A673 (cell line): ENCODE results near the gene KRTAP4-5. TPM values are rescaled to one million over a fixed set of nuclear protein-coding genes. Genes with fewer than 3 reads are reported as not detected.
"Not testable (repeated sequence)": the region's sequence is repeated elsewhere in the genome, so short reads cannot be mapped to it uniquely, and the experiment has no call there.

Experiments
- BruUV-seq: library from RNA; stranded (reverse); fragments of 400-500 nt; replicated peaks from 2 replicates; lab custom pipeline; 2021; lab: Mats Ljungman, UMichigan
- CTCF ChIA-PET: fragments of 300-600 bp; sonication (Branson Sonifier 250); formaldehyde crosslinking; loops from one replicate; lab custom pipeline; 2022; ENCODE audit warnings: antibody characterized with exemption; lab: Charles Lee
- POLR2A ChIA-PET: fragments of 300-600 bp; sonication (Branson Sonifier 250); formaldehyde crosslinking; loops from one replicate; lab custom pipeline; 2022; ENCODE audit warnings: antibody characterized with exemption; ENCODE audit not compliant: low non-redundant PET; lab: Charles Lee
- DNase-seq: peaks from one replicate; pipeline ENCODE4 v3.0.0-alpha.2; 2015; ENCODE audit warnings: low spot score
- H3K27ac ChIP-seq: fragments of 200-600 bp; sonication (generic); 2 replicates; pipeline ENCODE4 v1.5.1; 2016; ENCODE audit warnings: mixed run types, low read depth, mild to moderate bottlenecking, mixed read lengths, antibody characterized with exemption, low read length; ENCODE audit not compliant: poor library complexity, severe bottlenecking
- H3K27me3 ChIP-seq: fragments of 200-600 bp; sonication (generic); replicated peaks from 2 replicates; pipeline ENCODE4 v1.6.1; 2017; ENCODE audit warnings: mixed run types, low read depth, mild to moderate bottlenecking, mixed read lengths, antibody characterized with exemption, low read length; ENCODE audit not compliant: insufficient read depth, poor library complexity
- H3K36me3 ChIP-seq: fragments of 200-600 bp; sonication (generic); 2 replicates; pipeline ENCODE4 v1.6.1; 2016; ENCODE audit warnings: mixed run types, mild to moderate bottlenecking, mixed read lengths, antibody characterized with exemption, low read length; ENCODE audit not compliant: insufficient read depth, poor library complexity, severe bottlenecking
- H3K4me1 ChIP-seq: fragments of 200-600 bp; sonication (generic); 2 replicates; pipeline ENCODE4 v1.6.1; 2017; ENCODE audit warnings: mixed run types, mild to moderate bottlenecking, mixed read lengths, antibody characterized with exemption, low read length; ENCODE audit not compliant: insufficient read depth, poor library complexity, severe bottlenecking
- H3K4me3 ChIP-seq: fragments of 200-600 bp; sonication (generic); 2 replicates; pipeline ENCODE4 v1.5.1; 2016; ENCODE audit warnings: low read depth, mixed run types, mild to moderate bottlenecking, mixed read lengths, low read length; ENCODE audit not compliant: poor library complexity, severe bottlenecking
- H3K9me3 ChIP-seq: fragments of 200-600 bp; sonication (generic); 2 replicates; pipeline ENCODE4 v1.6.1; 2016; ENCODE audit warnings: mixed run types, low read depth, mild to moderate bottlenecking, mixed read lengths, antibody characterized with exemption, low read length; ENCODE audit not compliant: poor library complexity, severe bottlenecking
- CTCF ChIP-seq: fragments of 300-800, 200-600 bp; sonication (generic); conservative IDR thresholded peaks from 2 replicates; pipeline ENCODE4 v1.5.1; 2017; ENCODE audit warnings: low read depth, mild to moderate bottlenecking, antibody characterized with exemption, low read length, moderate library complexity, mixed read lengths
- EZH2 ChIP-seq: fragments of 200-600 bp; sonication (generic); IDR thresholded peaks from 2 replicates; pipeline ENCODE4 v1.6.1; 2017; ENCODE audit warnings: borderline replicate concordance, low read depth, mild to moderate bottlenecking, mixed read lengths, antibody characterized with exemption, low read length; ENCODE audit not compliant: poor library complexity, severe bottlenecking
- intact Hi-C: fragments of 100-400 bp; cut with micrococcal nuclease; formaldehyde crosslinking; loops from one replicate; pipeline ENCODE4 v1.10.0; 2022; ENCODE audit not compliant: unreplicated experiment
- total RNA-seq: library from RNA; stranded (reverse); gene quantifications from 2 replicates; pipeline ENCODE4 v1.2.3, GENCODE V29; 2021

KRTAP4-5 gene
- total RNA-seq, 1 experiment from 2014 or later, result not detected

GRCh38 chr17:41101586-41102259 is 47.9 kb downstream of the KRTAP4-5 start, which contains the start of gene KRTAP4-16:
KRTAP4-16 (minus strand) TSS chr17:41102209; CDS start chr17:41102209, 0 bp downstream.
- ChIA-PET CTCF (no interaction called here), POLR2A (no interaction called here)
- H3K4me1 ChIP-seq, result no peaks in the 10 kb centered on the region
- TF ChIP-seq CTCF (no peak), EZH2 (no peak)
- H3K4me3 ChIP-seq, result no peak within 1 kb of the TSS
- H3K27me3 ChIP-seq, result no peaks in the 10 kb centered on the region
- H3K36me3 ChIP-seq, result no peaks in the 10 kb centered on the region
- DNase-seq, result no peak
- no TSS peak for BruUV-seq
- intact Hi-C loops, result no loop called here
- no peak within 1 kb of the TSS for H3K27ac ChIP-seq
- no peaks in the 10 kb centered on the region for H3K9me3 ChIP-seq

DNA sequence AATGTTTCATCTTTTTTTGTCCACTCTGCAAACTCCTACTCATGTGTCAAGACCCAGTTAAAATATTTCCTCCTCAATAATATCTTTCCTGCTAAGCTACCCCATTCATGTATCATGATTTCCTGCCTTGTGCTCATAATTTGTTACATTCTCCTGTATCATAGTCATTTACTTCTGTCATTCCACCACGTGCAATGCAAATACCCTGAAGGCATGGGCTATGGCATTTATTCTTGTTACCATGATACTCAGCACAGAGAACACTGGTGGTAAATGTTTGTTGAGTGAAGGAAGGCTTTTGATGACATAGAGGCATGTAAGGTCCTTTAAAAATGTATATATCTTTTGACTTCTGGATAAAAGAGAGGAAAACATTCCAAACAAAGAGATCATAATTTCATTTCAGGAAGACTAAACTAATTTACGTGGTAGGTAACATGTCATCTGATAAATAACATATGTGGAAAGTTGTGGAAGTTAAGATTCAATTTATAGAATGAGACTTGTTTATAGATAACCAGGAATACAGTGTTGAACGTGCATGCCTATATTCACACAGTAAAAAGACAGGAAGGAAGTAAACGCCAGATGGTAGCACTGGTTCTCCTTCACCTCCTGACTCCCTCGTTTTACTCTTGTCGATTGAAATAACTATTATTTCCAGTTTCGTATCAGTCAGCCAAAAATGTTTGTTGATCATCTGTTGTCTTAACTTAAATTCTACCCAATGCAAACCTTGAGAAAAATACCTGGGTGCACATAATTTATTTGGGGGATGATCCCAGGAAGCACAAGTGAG is 49.7 kb downstream of the KRTAP4-5 start:
- H3K27ac ChIP-seq, intact Hi-C loops, BruUV-seq, H3K36me3 ChIP-seq, DNase-seq, POLR2A ChIA-PET, H3K9me3 ChIP-seq, H3K4me1 ChIP-seq, CTCF ChIA-PET, H3K27me3 ChIP-seq, H3K4me3 ChIP-seq: not testable (repeated sequence)

Other genes starting within 250 kb of the KRTAP4-5 start
- not detected in 2 replicates for gene KRT23, start 212.2 kb downstream of the KRTAP4-5 start, total RNA-seq
- gene KRT39, start 182.9 kb downstream of the KRTAP4-5 start, total RNA-seq, result not detected in 2 replicates
- gene KRT40, start 165.5 kb downstream of the KRTAP4-5 start, total RNA-seq, result 0.98 and 1.1 TPM in 2 replicates
- not detected in 2 replicates for gene KRTAP3-3, start 155.7 kb downstream of the KRTAP4-5 start, total RNA-seq
- not detected in 2 replicates for gene KRTAP3-2, start 149.9 kb downstream of the KRTAP4-5 start, total RNA-seq
- gene KRTAP3-1, start 140.7 kb downstream of the KRTAP4-5 start, total RNA-seq, result not detected in 2 replicates
- not detected in 2 replicates for gene KRTAP1-5, start 122.6 kb downstream of the KRTAP4-5 start, total RNA-seq
- gene KRTAP1-4, start 119.6 kb downstream of the KRTAP4-5 start, total RNA-seq, result not detected in 2 replicates
- not detected in 2 replicates for gene KRTAP1-3, start 115.0 kb downstream of the KRTAP4-5 start, total RNA-seq
- gene KRTAP1-1, start 108.4 kb downstream of the KRTAP4-5 start, total RNA-seq, result not detected in 2 replicates
- not detected in 2 replicates for gene KRTAP2-1, start 102.5 kb downstream of the KRTAP4-5 start, total RNA-seq
- gene KRTAP2-2, start 94.6 kb downstream of the KRTAP4-5 start, total RNA-seq, result not detected in 2 replicates
- gene KRTAP2-3, start 89.7 kb downstream of the KRTAP4-5 start, total RNA-seq, result not detected in 2 replicates
- gene KRTAP2-4, start 83.9 kb downstream of the KRTAP4-5 start, total RNA-seq, result not detected in 2 replicates
- not detected in 2 replicates for gene KRTAP4-7, start 65.7 kb downstream of the KRTAP4-5 start, total RNA-seq
- not detected in 2 replicates for gene KRTAP4-8, start 51.7 kb downstream of the KRTAP4-5 start, total RNA-seq
- gene KRTAP4-16, start 47.6 kb downstream of the KRTAP4-5 start, total RNA-seq, result not detected in 2 replicates
- gene KRTAP4-9, start 44.4 kb downstream of the KRTAP4-5 start, total RNA-seq, result 1.0 and 1.2 TPM in 2 replicates
- gene KRTAP4-11, start 31.5 kb downstream of the KRTAP4-5 start, total RNA-seq, result not detected in 2 replicates
- not detected in 2 replicates for gene KRTAP4-12, start 25.6 kb downstream of the KRTAP4-5 start, total RNA-seq
- gene KRTAP4-6, start 9.3 kb downstream of the KRTAP4-5 start, total RNA-seq, result not detected in 2 replicates
- not detected in 2 replicates for gene KRTAP4-4, start 10.9 kb upstream of the KRTAP4-5 start, total RNA-seq
- gene KRTAP4-3, start 18.4 kb upstream of the KRTAP4-5 start, total RNA-seq, result not detected in 2 replicates
- not detected in 2 replicates for gene KRTAP4-2, start 28.4 kb upstream of the KRTAP4-5 start, total RNA-seq
- gene KRTAP4-1, start 35.1 kb upstream of the KRTAP4-5 start, total RNA-seq, result not detected in 2 replicates
- not detected in 2 replicates for gene KRTAP9-1, start 40.1 kb upstream of the KRTAP4-5 start, total RNA-seq
- gene KRTAP9-2, start 76.8 kb upstream of the KRTAP4-5 start, total RNA-seq, result not detected in 2 replicates
- not detected in 2 replicates for gene KRTAP9-3, start 82.6 kb upstream of the KRTAP4-5 start, total RNA-seq
- not detected in 2 replicates for gene KRTAP9-8, start 88.2 kb upstream of the KRTAP4-5 start, total RNA-seq
- gene KRTAP9-4, start 99.9 kb upstream of the KRTAP4-5 start, total RNA-seq, result not detected in 2 replicates
- not detected in 2 replicates for gene KRTAP9-9, start 105.6 kb upstream of the KRTAP4-5 start, total RNA-seq
- gene KRTAP9-6, start 115.6 kb upstream of the KRTAP4-5 start, total RNA-seq, result not detected in 2 replicates
- not detected in 2 replicates for gene KRTAP9-7, start 125.9 kb upstream of the KRTAP4-5 start, total RNA-seq
- not detected in 2 replicates for gene KRTAP29-1, start 153.0 kb upstream of the KRTAP4-5 start, total RNA-seq
- gene KRTAP16-1, start 159.5 kb upstream of the KRTAP4-5 start, total RNA-seq, result not detected in 2 replicates
- not detected in 2 replicates for gene KRTAP17-1, start 165.9 kb upstream of the KRTAP4-5 start, total RNA-seq
- gene KRT33A, start 201.0 kb upstream of the KRTAP4-5 start, total RNA-seq, result not detected in 2 replicates
- gene KRT33B, start 220.0 kb upstream of the KRTAP4-5 start, total RNA-seq, result not detected in 2 replicates
- gene KRT34, start 232.5 kb upstream of the KRTAP4-5 start, total RNA-seq, result not detected in 2 replicates
- not detected in 2 replicates for gene KRT31, start 247.8 kb upstream of the KRTAP4-5 start, total RNA-seq